Neural cell (in vitro differentiated cells): Measurements from ENCODE around the gene CLSTN3. TPM values are rescaled to one million over a fixed set of nuclear protein-coding genes. Genes with fewer than 3 reads are reported as not detected.

Source experiments
- H2AFZ ChIP-seq: fragments of 200-600, 300-800 bp; sonication (generic), shearing (Covaris generic); 2 replicates; pipeline ENCODE4 v1.6.0; 2014; ENCODE audit warnings: low read depth, mild to moderate bottlenecking, antibody characterized with exemption, low read length, moderate library complexity
- H3F3A ChIP-seq: fragments of 200-600 bp; shearing (Covaris generic); 2 replicates; pipeline ENCODE4 v1.6.1; 2016; ENCODE audit warnings: mild to moderate bottlenecking, moderate library complexity, mixed read lengths, antibody characterized with exemption, low read length; ENCODE audit not compliant: insufficient read depth, poor library complexity, severe bottlenecking
- H3K27ac ChIP-seq: fragments of 200-600, 300-800 bp; sonication (generic), shearing (Covaris generic); 2 replicates; pipeline ENCODE4 v1.5.1; 2014; ENCODE audit warnings: mild to moderate bottlenecking, low read length, moderate library complexity
- H3K27me3 ChIP-seq: fragments of 300-800, 200-600 bp; sonication (generic), shearing (Covaris generic); 2 replicates; pipeline ENCODE4 v1.6.0; 2014; ENCODE audit warnings: mild to moderate bottlenecking, low read depth, low read length, moderate library complexity; ENCODE audit not compliant: insufficient read depth
- H3K36me3 ChIP-seq: fragments of 300-800, 200-600 bp; sonication (generic), shearing (Covaris generic); 2 replicates; pipeline ENCODE4 v1.5.1; 2014; ENCODE audit warnings: mild to moderate bottlenecking, antibody characterized with exemption, low read length, moderate library complexity; ENCODE audit not compliant: insufficient read depth
- H3K4me2 ChIP-seq: fragments of 300-800, 200-600 bp; sonication (generic), shearing (Covaris generic); 2 replicates; pipeline ENCODE4 v1.6.0; 2014; ENCODE audit warnings: mild to moderate bottlenecking, low read length
- H3K4me3 ChIP-seq: fragments of 300-800, 200-600 bp; sonication (generic), shearing (Covaris generic); 2 replicates; pipeline ENCODE4 v1.5.1; 2014; ENCODE audit warnings: mild to moderate bottlenecking, low read length, moderate library complexity
- H3K79me2 ChIP-seq: fragments of 200-600 bp; shearing (Covaris generic); replicated peaks from 2 replicates; pipeline ENCODE4 v1.6.0; 2014; ENCODE audit warnings: mild to moderate bottlenecking, low read length, moderate library complexity; ENCODE audit not compliant: insufficient read depth
- H3K9ac ChIP-seq: fragments of 300-800, 200-600 bp; sonication (generic), shearing (Covaris generic); 2 replicates; pipeline ENCODE4 v1.6.1; 2016; ENCODE audit warnings: mild to moderate bottlenecking, low read length, mixed read lengths
- H3K9me2 ChIP-seq: fragments of 200-600 bp; shearing (Covaris generic); 2 replicates; pipeline ENCODE4 v1.6.1; 2016; ENCODE audit warnings: mild to moderate bottlenecking, low read length, mixed read lengths; ENCODE audit not compliant: insufficient read depth
- H3K9me3 ChIP-seq: fragments of 200-600, 300-800 bp; sonication (generic), shearing (Covaris generic); 2 replicates; pipeline ENCODE4 v1.6.1; 2016; ENCODE audit warnings: mild to moderate bottlenecking, mixed run types, low read length, moderate library complexity, mixed read lengths
- H4K20me1 ChIP-seq: fragments of 200-600 bp; shearing (Covaris generic); 2 replicates; pipeline ENCODE4 v1.6.1; 2016; ENCODE audit warnings: mild to moderate bottlenecking, mixed run types; ENCODE audit not compliant: insufficient read depth
- EZH2 ChIP-seq: fragments of 200-600, 300-800 bp; shearing (Covaris generic), sonication (generic); IDR thresholded peaks from 2 replicates; pipeline ENCODE4 v1.6.1; 2014; ENCODE audit warnings: antibody characterized with exemption, low read length, borderline replicate concordance, mild to moderate bottlenecking; ENCODE audit not compliant: insufficient read depth, poor library complexity, severe bottlenecking
- POLR2AphosphoS5 ChIP-seq: IDR thresholded peaks from 2 replicates; pipeline ENCODE4 v1.6.1; 2012
- RAD21 ChIP-seq: fragments of 450-650 bp; conservative IDR thresholded peaks from 2 replicates; pipeline ENCODE4 v1.6.1; 2014; ENCODE audit warnings: antibody characterized with exemption, mild to moderate bottlenecking, moderate library complexity
- REST ChIP-seq: IDR thresholded peaks from 2 replicates; pipeline ENCODE4 v1.6.1; 2012; ENCODE audit warnings: borderline replicate concordance
- SMC3 ChIP-seq: fragments of 450-650 bp; conservative IDR thresholded peaks from 2 replicates; pipeline ENCODE4 v1.6.1; 2014; ENCODE audit warnings: antibody characterized with exemption, mild to moderate bottlenecking, moderate library complexity; ENCODE audit not compliant: poor library complexity
- TAF1 ChIP-seq: IDR thresholded peaks from 2 replicates; pipeline ENCODE4 v1.6.1; 2012; ENCODE audit warnings: low read depth
- polyA plus RNA-seq: library from polyadenylated mRNA; depleted of rRNA; stranded (reverse); fragments of >200 nt; gene quantifications from 2 replicates; pipeline ENCODE4 v1.2.3, GENCODE V29; 2014
- small RNA-seq, 3 experiments: library from RNA; depleted of rRNA; stranded (forward); fragments of <200 nt; gene quantifications; one replicate each; pipeline ENCODE3, GENCODE V24; 2012

The CLSTN3 gene
- polyA plus RNA-seq, 1 donor from 2014 or later, result 61.0 TPM

- TF ChIP-seq REST (no peak), RAD21 (no peak), SMC3 (no peak), EZH2 (no peak), TAF1 (no peak), POLR2AphosphoS5 (no peak)
- no peaks in the 10 kb centered on the region for H3K27me3 ChIP-seq
- H3K79me2 ChIP-seq, result no peaks in the 10 kb centered on the region
- H3K4me3 ChIP-seq, result no peak overlapping the region
- H3K36me3 ChIP-seq, result peaks cover 37% of the 10 kb centered on the region
- no peaks in the 10 kb centered on the region for H4K20me1 ChIP-seq
- no peak overlapping the region for H3K9ac ChIP-seq
- H3K9me3 ChIP-seq, result no peaks in the 10 kb centered on the region
- H3K4me2 ChIP-seq, result no peak overlapping the region
- no peak overlapping the region for H3K27ac ChIP-seq
- no peaks in the 10 kb centered on the region for H3K9me2 ChIP-seq
- no peak overlapping the region for H2AFZ ChIP-seq
- no peaks in the 10 kb centered on the region for H3F3A ChIP-seq
Measured at GRCh38 chr12:7207866-7208625, 77.9 kb downstream of the CLSTN3 start.

Small RNA genes lying within 50 kb of the gene (small RNA-seq; reads per million reads assigned to genes)
- gene RNU6-485P, result 0 reads per million in 3 experiments

Other genes with a start within 250 kb of the CLSTN3 start
- 13.6 and 20.5 TPM in 2 replicates for gene LRRC23, start 225.5 kb upstream of the CLSTN3 start, polyA plus RNA-seq
- 193 and 228 TPM in 2 replicates for gene ENO2, start 215.8 kb upstream of the CLSTN3 start, polyA plus RNA-seq
- 9.2 and 13.7 TPM in 2 replicates for gene ATN1, start 202.4 kb upstream of the CLSTN3 start, polyA plus RNA-seq
- not detected in 2 replicates for gene RNU7-1, start 186.6 kb upstream of the CLSTN3 start, polyA plus RNA-seq
- gene C12orf57, start 186.3 kb upstream of the CLSTN3 start, polyA plus RNA-seq, result 477 and 500 TPM in 2 replicates
- gene PTPN6, start 179.0 kb upstream of the CLSTN3 start, polyA plus RNA-seq, result not detected in 2 replicates
- 210 and 230 TPM in 2 replicates for gene PHB2, start 159.7 kb upstream of the CLSTN3 start, polyA plus RNA-seq
- 27.3 and 33.2 TPM in 2 replicates for gene EMG1, start 159.5 kb upstream of the CLSTN3 start, polyA plus RNA-seq
- gene LPCAT3, start 111.9 kb upstream of the CLSTN3 start, polyA plus RNA-seq, result 10.8 and 14.4 TPM in 2 replicates
- 4.9 and 12.6 TPM in 2 replicates for gene C1S, start 69.7 kb upstream of the CLSTN3 start, polyA plus RNA-seq
- gene C1R, start 37.9 kb upstream of the CLSTN3 start, polyA plus RNA-seq, result 1.7 and 1.9 TPM in 2 replicates
- 2.1 and 2.8 TPM in 2 replicates for gene C1RL, start 21.2 kb upstream of the CLSTN3 start, polyA plus RNA-seq
- gene RBP5, start 1.5 kb upstream of the CLSTN3 start, polyA plus RNA-seq, result 1.9 TPM in 1 of 2 replicates, not detected in the other
- 63.9 and 74.5 TPM in 2 replicates for gene PEX5, start 59.3 kb downstream of the CLSTN3 start, polyA plus RNA-seq
- not detected in 2 replicates for gene ACSM4, start 173.7 kb downstream of the CLSTN3 start, polyA plus RNA-seq